Ovary (tissue), 9 donors: ENCODE results near the gene NCEH1. TPM values are rescaled to one million over a fixed set of nuclear protein-coding genes. Genes with fewer than 3 reads are reported as not detected.

Experiments
- DNase-seq, 5 donors: peaks; one replicate each; pipeline ENCODE4 v3.0.0-alpha.2; 2019 to 2020
- H3K27ac ChIP-seq, 2 donors: fragments of 200-600 bp; one replicate each; pipeline versions ENCODE4 v1.5.1 to v1.8.0; 2019 to 2022
- H3K27me3 ChIP-seq: fragments of 200-600 bp; one replicate; pipeline ENCODE4 v1.8.0; 2022
- H3K36me3 ChIP-seq: fragments of 200-600 bp; sonication (generic); one replicate; pipeline ENCODE4 v1.5.1; 2019
- H3K4me1 ChIP-seq: one replicate; pipeline ENCODE4 v1.8.1; 2013; ENCODE audit warnings: mild to moderate bottlenecking, moderate library complexity; ENCODE audit not compliant: insufficient read depth
- H3K4me3 ChIP-seq: fragments of 200-600 bp; sonication (generic); one replicate; pipeline ENCODE4 v1.5.1; 2017
- H3K9me3 ChIP-seq, 2 donors: fragments of 200-600 bp in 1 of 2; sonication (generic) in 1 of 2; one replicate each; pipeline versions ENCODE4 v1.5.1 to v1.8.1; 2013 to 2019; ENCODE audit warnings: mild to moderate bottlenecking in 1 of 2, moderate library complexity in 1 of 2
- EP300 ChIP-seq: sonication (generic); formaldehyde crosslinking; IDR thresholded peaks from one replicate; pipeline ENCODE4 v1.6.1; 2017; ENCODE audit warnings: antibody characterized with exemption
- POLR2A ChIP-seq: fragments of 450-650 bp; IDR thresholded peaks from one replicate; pipeline ENCODE4 v1.6.1; 2017; ENCODE audit warnings: antibody characterized with exemption, mild to moderate bottlenecking, moderate library complexity
- WGBS, 3 donors: extraction: QIAGEN DNeasy Blood & Tissue Kit in 1 of 3; methylation state at CpG; one replicate each; pipeline versions ENCODE4 v1.1.5 to v1.1.7; 2013 to 2017; 5-methylcytosine and 5-hydroxymethylcytosine counted together
- intact Hi-C, 4 donors: fragments of 100-400 bp; cut with DNase I; formaldehyde crosslinking; loops; one replicate each; pipeline versions ENCODE4 v1.11.0 to v1.15.1; 2022 to 2023
- polyA plus RNA-seq, 2 donors: library from polyadenylated mRNA; stranded (reverse); fragments of 200-250 nt in 1 of 2; fragments of 350-450 nt in 1 of 2; fragmentation: Illumina TruSeq in 1 of 2; extraction: RNeasy Lipid Tissue Mini Kit (QIAGEN cat#74804) in 1 of 2; gene quantifications; one replicate each; pipeline ENCODE4 v1.2.3, GENCODE V29; 2013 to 2014
- total RNA-seq, 7 donors: library from RNA; depleted of rRNA in 2 of 7; stranded (reverse); fragments of >200 nt in 2 of 7; fragmentation: NEBNext Ultra II Directional in 3 of 7; extraction: Animal tissue kit (Norgen Biotek cat#: 25700) in 3 of 7; gene quantifications; one replicate each; pipeline versions ENCODE4 v1.1.0 to v1.2.4, GENCODE V29; 2016 to 2023
- TF ChIP-seq, protein P1 (sequence below), 3 donors: fragments of 450-650 bp in 2 of 3; fragments of 200-600 bp in 1 of 3; IDR thresholded peaks; one replicate each; pipeline versions ENCODE4 v1.5.1 to v1.8.0; 2016 to 2022; ENCODE audit warnings: antibody characterized with exemption in 3 of 3, mild to moderate bottlenecking in 1 of 3
- donor health status: DM: no; HTN: no; CAD: no; lungs with moderate emphysema.
- donor health status: DM: no; HTN: no; CAD: no.
- donor health status: Bipolar disorder and iron deficiency.
- donor health status: DM: yes; HTN: yes; CAD: no.
- donor health status: DM: no; HTN: no; CAD: no.
- donor health status: DM: yes; HTN: yes; CAD: no.

Gene NCEH1
- total and polyA plus RNA-seq, 9 donors, result 1.4 to 15.8 (median 4.5) TPM

GRCh38 chr3:172659246-172660002, 51.4 kb downstream of the NCEH1 start:
- no peak for DNase-seq
- no peak overlapping the region for H3K27ac ChIP-seq
- no peaks in the 10 kb centered on the region for H3K36me3 ChIP-seq
- intact Hi-C loops, result no loop called here
- 47 to 52% (median 52%) methylated on average over 3 of the region's 3 CpGs for WGBS, 3 donors
- no peak for TF ChIP-seq POLR2A
- TF ChIP-seq EP300, result no peak
- TF ChIP-seq, protein P1, sequence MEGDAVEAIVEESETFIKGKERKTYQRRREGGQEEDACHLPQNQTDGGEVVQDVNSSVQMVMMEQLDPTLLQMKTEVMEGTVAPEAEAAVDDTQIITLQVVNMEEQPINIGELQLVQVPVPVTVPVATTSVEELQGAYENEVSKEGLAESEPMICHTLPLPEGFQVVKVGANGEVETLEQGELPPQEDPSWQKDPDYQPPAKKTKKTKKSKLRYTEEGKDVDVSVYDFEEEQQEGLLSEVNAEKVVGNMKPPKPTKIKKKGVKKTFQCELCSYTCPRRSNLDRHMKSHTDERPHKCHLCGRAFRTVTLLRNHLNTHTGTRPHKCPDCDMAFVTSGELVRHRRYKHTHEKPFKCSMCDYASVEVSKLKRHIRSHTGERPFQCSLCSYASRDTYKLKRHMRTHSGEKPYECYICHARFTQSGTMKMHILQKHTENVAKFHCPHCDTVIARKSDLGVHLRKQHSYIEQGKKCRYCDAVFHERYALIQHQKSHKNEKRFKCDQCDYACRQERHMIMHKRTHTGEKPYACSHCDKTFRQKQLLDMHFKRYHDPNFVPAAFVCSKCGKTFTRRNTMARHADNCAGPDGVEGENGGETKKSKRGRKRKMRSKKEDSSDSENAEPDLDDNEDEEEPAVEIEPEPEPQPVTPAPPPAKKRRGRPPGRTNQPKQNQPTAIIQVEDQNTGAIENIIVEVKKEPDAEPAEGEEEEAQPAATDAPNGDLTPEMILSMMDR (IDR thresholded peaks at IDR 0.05), result no peak
- H3K4me3 ChIP-seq, result no peak overlapping the region
- no peaks in the 10 kb centered on the region for H3K27me3 ChIP-seq
- H3K9me3 ChIP-seq, result no peaks in the 10 kb centered on the region
- peaks cover 1% of the 10 kb centered on the region for H3K4me1 ChIP-seq

GRCh38 chr3:172658344-172659245, 52.3 kb downstream of the NCEH1 start:
- intact Hi-C loops, result no loop called here

DNA sequence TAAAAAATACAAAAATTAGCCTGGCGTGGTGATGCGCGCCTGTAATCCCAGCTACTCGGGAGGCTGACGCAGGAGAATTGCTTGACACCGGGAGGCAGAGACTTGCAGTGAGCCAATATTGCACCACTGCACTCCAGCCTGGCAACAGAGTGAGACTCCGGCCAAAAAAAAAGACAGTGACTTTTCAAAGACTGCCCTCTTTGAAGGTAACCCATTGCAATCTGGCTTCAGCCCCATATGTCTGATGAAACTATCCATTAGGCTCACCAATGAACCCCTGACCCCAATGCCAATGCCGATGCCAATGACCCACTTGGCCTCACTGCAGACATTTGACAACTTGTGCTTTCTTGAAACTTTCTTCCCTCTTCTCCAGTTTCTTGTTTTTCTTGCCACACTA, 54.3 kb downstream of the NCEH1 start:
- Histone ChIP-seq H3K27ac (no peak overlapping the region), H3K36me3 (no peaks in the 10 kb centered on the region), H3K27me3 (no peaks in the 10 kb centered on the region), H3K4me3 (no peak overlapping the region), H3K9me3 (no peaks in the 10 kb centered on the region), H3K4me1 (peaks cover 1% of the 10 kb centered on the region)
- 90 to 93% (median 93%) methylated on average over 8 of the region's 8 CpGs for WGBS, 3 donors
- DNase-seq, result no peak
- intact Hi-C loops, result no loop called here
- TF ChIP-seq, protein P1 (IDR thresholded peaks at IDR 0.05), result no peak
- TF ChIP-seq EP300 (no peak), POLR2A (no peak)

More at GRCh38 chr3:172658344-172659245, 52.3 kb downstream of the NCEH1 start:
- Histone ChIP-seq H3K36me3 (no peaks in the 10 kb centered on the region), H3K27me3 (no peaks in the 10 kb centered on the region), H3K27ac (no peak overlapping the region), H3K4me1 (peaks cover 1% of the 10 kb centered on the region), H3K9me3 (no peaks in the 10 kb centered on the region), H3K4me3 (no peak overlapping the region)
- DNase-seq, result no peak
- 42 to 52% (median 44%) methylated on average over 6 of the region's 6 CpGs for WGBS, 3 donors
- TF ChIP-seq, protein P1 (IDR thresholded peaks at IDR 0.05), result no peak
- TF ChIP-seq EP300 (no peak), POLR2A (no peak)

DNA sequence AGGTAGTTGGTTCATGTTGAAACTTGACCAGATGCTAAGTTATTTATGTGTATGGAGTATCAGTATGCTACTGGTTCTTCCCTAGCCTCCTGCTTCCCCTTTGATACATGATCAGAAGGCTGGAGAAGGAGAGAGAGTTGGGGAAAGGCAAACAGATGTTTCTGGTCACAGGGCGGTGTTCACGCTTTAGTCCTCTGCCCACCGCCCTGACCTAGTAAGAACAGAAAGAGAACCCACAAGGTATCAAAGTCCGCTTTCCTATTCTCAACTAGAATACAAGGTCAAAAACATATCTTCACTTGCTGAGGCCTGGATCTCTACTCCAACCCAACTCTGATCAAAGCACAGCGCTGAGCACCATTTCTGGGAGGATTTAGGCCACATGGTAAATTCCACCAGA, 55.5 kb downstream of the NCEH1 start:
- H3K4me1 ChIP-seq, result peaks cover 1% of the 10 kb centered on the region
- no peak for DNase-seq
- H3K9me3 ChIP-seq, result no peaks in the 10 kb centered on the region
- no peaks in the 10 kb centered on the region for H3K36me3 ChIP-seq
- 94 to 98% (median 97%) methylated on average over 5 of the region's 5 CpGs for WGBS, 3 donors
- intact Hi-C loops, result no loop called here
- no peak overlapping the region for H3K27ac ChIP-seq
- no peak overlapping the region for H3K4me3 ChIP-seq
- H3K27me3 ChIP-seq, result no peaks in the 10 kb centered on the region
- no peak for TF ChIP-seq POLR2A
- TF ChIP-seq, protein P1 (IDR thresholded peaks at IDR 0.05), result no peak
- no peak for TF ChIP-seq EP300
